ENCODE measurements around the gene ABI1.

ABI1 gene

DNA sequence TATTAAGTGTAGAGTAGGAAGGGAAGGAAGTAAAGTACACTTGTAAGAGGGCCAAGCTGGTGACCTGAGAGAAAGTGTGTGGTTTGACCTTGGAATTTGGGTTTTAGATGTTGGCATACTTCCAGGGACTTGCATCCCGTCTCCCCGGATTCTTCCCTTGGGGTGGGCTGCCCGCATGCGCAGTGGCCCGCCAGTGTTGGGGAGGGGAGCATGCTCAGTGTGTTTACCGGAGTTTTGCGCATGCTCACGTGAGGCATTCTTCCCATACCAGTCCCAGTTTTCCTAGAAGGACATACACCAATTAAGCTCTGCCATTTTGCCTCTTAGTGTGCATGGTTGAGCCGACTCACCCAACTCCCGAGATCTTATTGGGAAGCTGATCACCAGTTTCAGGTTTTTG, 153.8 kb downstream of the ABI1 start:
- no peak for DNase-seq

DNA sequence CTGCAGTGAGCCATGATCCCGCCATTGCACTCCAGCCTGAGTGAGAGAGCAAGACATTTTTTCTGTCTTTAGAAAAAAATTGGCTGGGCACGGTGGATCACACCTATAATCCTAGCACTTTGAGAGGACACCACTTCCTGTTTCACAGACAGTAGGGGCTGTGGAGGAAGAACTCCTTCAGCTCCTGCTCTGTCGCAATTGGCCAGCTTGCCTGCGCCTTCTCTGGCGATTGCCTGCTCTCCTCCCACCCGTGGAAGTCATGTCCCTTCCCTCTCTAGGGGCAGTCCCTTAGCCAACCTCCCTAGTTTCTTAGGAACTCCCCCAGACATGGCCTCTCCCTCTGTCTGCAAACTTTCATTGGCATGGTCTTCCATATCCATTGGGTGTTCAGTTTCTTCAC, 154.6 kb downstream of the ABI1 start:
- DNase-seq, result no peak

DNA sequence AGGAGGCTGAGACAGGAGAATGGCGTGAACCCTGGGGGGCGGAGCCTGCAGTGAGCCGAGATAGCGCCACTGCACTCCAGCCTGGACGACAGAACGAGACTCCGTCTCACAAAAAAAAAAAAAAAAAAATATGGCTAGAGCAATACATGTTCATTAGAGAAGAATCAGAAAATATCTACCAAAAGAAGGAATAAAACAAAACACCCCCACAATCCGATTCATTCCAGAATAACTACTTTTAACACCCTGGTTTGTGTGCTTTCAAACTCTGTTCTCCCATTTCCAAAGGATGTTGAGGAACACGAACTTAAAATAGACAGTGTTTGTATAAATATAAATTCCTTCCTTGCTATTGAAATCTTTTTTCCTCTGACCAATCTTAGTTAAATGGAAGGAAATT, 156.8 kb downstream of the ABI1 start:
- no peak for DNase-seq

DNA sequence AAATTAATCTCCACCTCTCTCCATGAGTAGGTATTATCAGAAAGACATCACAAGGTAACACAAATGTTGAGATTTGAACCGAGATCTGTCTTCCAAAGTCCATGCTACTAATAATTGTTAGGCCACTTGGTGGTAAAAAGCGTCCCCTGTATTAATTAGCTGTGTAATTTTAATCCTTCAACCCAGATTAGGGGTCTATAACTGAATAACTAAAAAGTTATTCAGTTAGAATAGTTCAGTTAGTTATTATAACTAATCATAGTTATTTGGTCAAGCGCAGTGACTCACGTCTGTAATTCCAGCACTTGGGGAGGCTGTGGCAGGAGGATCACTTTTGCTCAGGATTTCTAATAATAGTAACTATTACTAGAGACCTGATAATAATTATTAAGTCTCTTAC, 157.7 kb downstream of the ABI1 start:
- no peak for DNase-seq

DNA sequence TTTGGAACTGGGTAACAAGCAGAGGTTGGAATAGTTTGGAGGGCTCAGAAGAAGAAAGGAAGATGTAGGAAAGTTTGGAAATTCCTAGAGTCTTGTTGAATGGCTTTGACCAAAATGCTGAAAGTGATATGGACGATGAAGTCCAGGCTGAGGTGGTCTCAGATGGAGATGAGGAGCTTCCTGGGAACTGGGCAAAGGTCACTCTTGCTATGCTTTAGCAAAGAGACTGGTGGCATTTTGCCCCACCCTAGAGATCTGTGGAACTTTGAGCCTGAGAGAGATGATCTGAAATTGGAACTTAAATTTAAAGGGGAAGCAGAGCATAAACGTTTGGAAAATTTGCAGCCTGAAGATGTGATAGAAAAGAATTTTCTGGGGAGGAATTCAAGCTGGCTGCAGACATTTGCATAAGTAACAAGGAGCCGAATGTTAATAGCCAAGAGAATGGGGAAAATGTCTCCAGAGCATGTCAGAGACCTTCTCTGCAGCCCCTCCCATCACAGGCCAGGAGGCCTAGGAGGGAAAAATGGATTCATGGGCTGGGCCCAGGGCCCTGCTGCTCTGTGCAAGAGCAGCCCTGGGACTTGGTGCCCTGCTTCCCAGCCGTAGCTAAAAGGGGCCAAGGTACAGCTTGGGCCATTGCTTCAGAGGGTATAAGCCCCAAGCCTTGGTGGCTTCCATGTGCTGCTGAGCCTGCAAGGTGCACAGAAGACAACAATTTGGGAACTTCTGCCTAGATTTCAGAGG, 159.7 kb downstream of the ABI1 start:
- no peak for DNase-seq

DNA sequence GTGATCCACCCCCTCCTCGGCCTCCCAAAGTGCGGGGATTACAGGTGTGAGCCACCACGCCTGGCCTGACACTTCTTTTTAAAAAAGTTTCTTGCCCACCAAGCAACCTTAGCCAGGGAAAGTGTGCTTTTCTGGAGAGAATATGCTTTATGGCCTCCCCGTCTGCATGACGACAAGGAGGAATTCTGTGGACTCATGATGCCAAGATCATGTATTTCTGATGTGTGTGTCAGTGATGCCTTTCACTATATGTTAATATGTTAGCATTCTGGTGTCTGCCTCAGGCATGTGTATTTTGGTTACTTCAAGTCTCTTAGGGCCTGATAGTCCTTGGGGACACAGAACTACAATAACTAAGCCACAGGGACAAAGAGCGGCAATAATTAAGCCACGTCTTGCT, 161.1 kb downstream of the ABI1 start:
- DNase-seq, result no peak

DNA sequence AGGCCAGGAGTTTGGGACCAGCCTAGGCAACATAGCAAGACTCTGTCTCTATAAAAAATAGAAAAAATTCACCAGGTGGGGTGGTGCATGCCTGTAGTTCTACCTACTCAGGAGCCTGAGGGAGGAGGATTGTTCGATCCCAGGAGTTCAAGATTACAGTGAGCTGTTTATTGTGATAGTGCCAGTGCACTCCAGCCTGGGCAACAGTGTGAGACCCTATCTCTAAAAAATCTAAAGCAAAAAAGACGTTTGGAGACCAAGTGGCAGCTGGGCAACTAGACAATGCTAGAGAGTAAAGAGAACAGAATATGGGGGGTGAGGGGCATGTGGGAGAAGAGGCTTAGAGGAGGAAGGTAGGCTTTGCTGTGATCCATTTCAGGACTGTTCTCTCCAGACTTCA, 161.8 kb downstream of the ABI1 start:
- DNase-seq, result no peak

DNA sequence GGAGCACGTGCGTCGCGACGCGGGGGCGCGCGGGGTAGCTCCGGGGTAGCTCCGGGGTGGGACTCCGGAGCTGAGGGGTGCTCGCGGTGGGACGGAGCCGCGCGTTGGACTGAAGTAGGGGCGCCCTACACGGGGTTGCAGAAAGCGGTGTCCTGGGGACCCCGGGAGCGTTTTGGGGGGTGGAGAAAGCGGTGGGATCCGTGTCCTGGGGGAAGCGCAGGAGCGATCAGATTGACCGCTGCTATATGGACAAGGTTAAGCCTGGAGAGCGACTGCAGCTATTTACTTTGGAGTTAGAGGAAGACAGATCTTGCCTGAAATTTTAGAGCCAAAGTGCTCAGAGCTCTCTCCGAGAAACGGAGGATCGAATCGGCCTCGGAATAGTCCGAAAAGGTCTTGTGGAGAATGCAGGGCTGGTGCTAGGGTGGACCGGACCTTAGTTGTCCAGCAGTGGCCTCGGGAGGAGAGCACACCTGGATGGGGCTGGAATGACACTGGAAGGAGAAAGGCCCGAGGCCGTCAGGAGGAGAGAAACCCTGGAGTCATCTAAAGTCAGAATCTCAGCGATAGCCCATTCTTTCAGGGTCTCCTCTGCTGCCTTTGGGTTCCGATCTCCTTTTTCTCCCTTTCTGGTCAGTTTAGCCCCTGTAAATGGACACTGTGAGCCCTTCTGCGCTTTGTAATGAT, 162.7 kb downstream of the ABI1 start:
- no peak for DNase-seq

DNA sequence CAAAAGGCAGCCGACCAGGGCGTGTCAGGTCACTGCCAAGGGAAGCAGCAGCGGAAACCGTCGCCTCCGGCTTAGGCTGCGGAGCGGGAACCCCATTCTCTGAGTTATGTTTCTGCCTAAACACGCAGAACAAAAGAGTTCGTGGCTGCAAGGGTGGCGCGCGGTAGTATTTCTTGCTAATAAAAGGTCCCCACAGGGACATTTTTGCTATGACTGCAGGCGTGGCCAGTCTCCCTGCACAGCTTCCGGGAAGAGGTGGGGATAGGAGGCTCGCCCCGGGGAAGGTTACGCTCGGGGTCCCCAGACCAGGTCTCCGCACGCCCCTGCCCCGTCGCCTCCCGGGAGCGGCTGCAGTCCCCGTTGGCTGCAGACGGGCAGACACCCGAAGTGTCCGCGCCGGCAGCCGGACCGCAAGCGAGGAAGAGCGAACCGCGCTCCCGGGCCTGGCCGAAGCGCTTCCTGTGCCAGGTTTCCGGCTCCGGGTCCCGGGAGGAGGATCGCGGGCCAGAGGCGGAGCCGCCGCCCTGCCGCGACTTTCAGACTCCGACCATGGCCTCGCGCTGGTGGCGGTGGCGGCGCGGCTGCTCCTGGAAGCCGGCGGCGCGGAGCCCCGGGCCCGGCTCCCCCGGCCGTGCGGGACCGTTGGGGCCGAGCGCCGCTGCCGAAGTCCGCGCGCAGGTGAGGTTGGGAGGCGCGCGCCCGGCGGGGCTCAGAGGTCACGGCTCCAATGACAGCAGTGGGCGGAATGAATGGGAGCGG, 163.4 kb downstream of the ABI1 start, which contains the start of gene PDSS1:
PDSS1 (plus strand) TSS at position 539 of the 759 bp plus-strand sequence; CDS start at position 550, 11 bp downstream.
- DNase-seq, result peak; percentile 79

DNA sequence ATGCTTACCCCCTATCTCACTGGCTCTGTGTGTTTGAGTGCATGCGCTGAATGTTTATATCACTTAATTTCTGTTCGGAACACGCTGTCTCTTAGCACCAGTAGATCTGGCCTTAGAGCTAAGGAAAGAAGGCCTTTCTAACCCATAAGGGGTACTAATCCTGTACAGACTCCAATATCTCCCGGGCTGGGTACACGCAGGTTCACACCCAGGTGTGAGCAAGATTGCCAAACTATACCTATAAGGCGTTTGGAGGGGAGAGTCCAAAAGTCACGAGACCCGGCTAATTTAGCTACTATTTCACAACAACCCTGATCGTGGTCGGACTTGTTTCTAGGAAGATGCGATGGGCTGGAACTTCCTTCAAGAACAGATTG, 164.0 kb downstream of the ABI1 start:
- no peak for DNase-seq
